Endothelial cell of umbilical vein (primary cell): Measurements from ENCODE around the gene AKR1C4. TPM values are rescaled to one million over a fixed set of nuclear protein-coding genes. Genes with fewer than 3 reads are reported as not detected.

Experiments used
- Bru-seq: library from RNA; stranded (reverse); fragments of 400-500 nt; gene quantifications from one replicate; lab custom pipeline; 2021; lab: Mats Ljungman, UMichigan
- BruChase-seq, 2 experiments: library from RNA; stranded (reverse); fragments of 400-500 nt; gene quantifications; one replicate each; lab custom pipeline; 2021; lab: Mats Ljungman, UMichigan
- BruUV-seq: library from RNA; stranded (reverse); fragments of 400-500 nt; replicated peaks from 2 replicates; lab custom pipeline; 2021; lab: Mats Ljungman, UMichigan
- CTCF ChIA-PET: fragments of 300-600, 350-600 bp; sonication (Branson Sonifier 250); formaldehyde crosslinking; loops from one replicate; lab custom pipeline; 2021; ENCODE audit warnings: antibody characterized with exemption, inconsistent platforms; lab: Charles Lee
- POLR2A ChIA-PET: fragments of 300-600, 350-600 bp; sonication (Branson Sonifier 250); formaldehyde crosslinking; loops from one replicate; lab custom pipeline; 2021; ENCODE audit warnings: antibody characterized with exemption, inconsistent platforms; lab: Charles Lee
- DNase-seq: peaks from one replicate; pipeline ENCODE4 v3.0.0-alpha.2; 2011; ENCODE audit warnings: low read depth, low spot score
- FAIRE-seq: peaks from 2 replicates; lab custom pipeline; 2011; peaks lifted over from hg19 to GRCh38; lab: Jason Lieb, UNC
- H2AFZ ChIP-seq: 2 replicates; pipeline ENCODE4 v1.6.0; 2012; ENCODE audit warnings: low read depth, low read length, control low read depth, inconsistent platforms
- H3K27ac ChIP-seq: 2 replicates; pipeline ENCODE4 v1.5.1; 2011; ENCODE audit warnings: low read depth, mild to moderate bottlenecking, control low read depth, low read length, moderate library complexity; ENCODE audit not compliant: insufficient read depth
- H3K27me3 ChIP-seq, 2 experiments: 2 replicates each; pipeline versions ENCODE4 v1.6.0 to v1.6.1; 2011; ENCODE audit warnings: low read length in 2 of 2, mixed read lengths in 1 of 2; ENCODE audit not compliant: control insufficient read depth in 2 of 2, insufficient read depth in 2 of 2
- H3K36me3 ChIP-seq, 2 experiments: 2 replicates in 1 of 2; 3 replicates in 1 of 2; pipeline ENCODE4 v1.5.1; 2011; ENCODE audit warnings: low read length in 2 of 2, mild to moderate bottlenecking in 1 of 2, moderate library complexity in 1 of 2; ENCODE audit not compliant: control insufficient read depth in 2 of 2, insufficient read depth in 2 of 2; ENCODE audit errors: extremely low read depth in 1 of 2
- H3K4me1 ChIP-seq: 3 replicates; pipeline ENCODE4 v1.5.1; 2011; ENCODE audit warnings: mild to moderate bottlenecking, low read length; ENCODE audit not compliant: control insufficient read depth, insufficient read depth; ENCODE audit errors: extremely low read depth
- H3K4me2 ChIP-seq: 2 replicates; pipeline ENCODE4 v1.6.1; 2011; ENCODE audit warnings: low read length, control low read depth, mixed read lengths; ENCODE audit not compliant: insufficient read depth
- H3K4me3 ChIP-seq, 3 experiments: fragments of 200-600 bp in 1 of 3; sonication (generic), shearing (Covaris generic) in 1 of 3; replicated peaks in 1 of 3; 2 replicates each; pipeline ENCODE4 v1.5.1; 2011 to 2016; ENCODE audit warnings: control low read depth in 3 of 3, low read length in 3 of 3, mild to moderate bottlenecking in 2 of 3, inconsistent platforms in 1 of 3, low read depth in 1 of 3, moderate library complexity in 1 of 3; ENCODE audit not compliant: insufficient read depth in 1 of 3
- H3K79me2 ChIP-seq: 2 replicates; pipeline ENCODE4 v1.6.0; 2012; ENCODE audit warnings: low read length, inconsistent platforms; ENCODE audit not compliant: control insufficient read depth, insufficient read depth
- H3K9ac ChIP-seq: replicated peaks from 2 replicates; pipeline ENCODE3; 2011; ENCODE audit warnings: low read length, control low read depth; ENCODE audit not compliant: insufficient read depth; ENCODE audit errors: extremely low read depth
- H3K9me1 ChIP-seq: replicated peaks from 3 replicates; pipeline ENCODE4 v1.6.0; 2011; ENCODE audit warnings: mild to moderate bottlenecking, low read length; ENCODE audit not compliant: control insufficient read depth, insufficient read depth; ENCODE audit errors: extremely low read depth
- H3K9me3 ChIP-seq: replicated peaks from 2 replicates; pipeline ENCODE4 v1.5.1; 2012; ENCODE audit warnings: low read length, inconsistent platforms; ENCODE audit not compliant: control insufficient read depth, insufficient read depth
- H4K20me1 ChIP-seq: replicated peaks from 2 replicates; pipeline ENCODE3; 2011; ENCODE audit warnings: mild to moderate bottlenecking, low read length; ENCODE audit not compliant: control insufficient read depth, insufficient read depth; ENCODE audit errors: extremely low read depth
- EZH2 ChIP-seq: IDR thresholded peaks from 2 replicates; pipeline ENCODE4 v1.6.1; 2012; ENCODE audit warnings: borderline replicate concordance, low read depth, mild to moderate bottlenecking, moderate library complexity, low read length, inconsistent platforms; ENCODE audit not compliant: severe bottlenecking
- FOS ChIP-seq: IDR thresholded peaks from 2 replicates; pipeline ENCODE4 v1.6.1; 2011; ENCODE audit warnings: mild to moderate bottlenecking, low read length, moderate library complexity, borderline replicate concordance; ENCODE audit not compliant: insufficient read depth
- GATA2 ChIP-seq: IDR thresholded peaks from 2 replicates; pipeline ENCODE4 v1.7.0; 2011; ENCODE audit warnings: low read depth, mild to moderate bottlenecking, moderate library complexity, mixed read lengths, low read length; ENCODE audit not compliant: insufficient read length, insufficient read depth
- JUN ChIP-seq: IDR thresholded peaks from 2 replicates; pipeline ENCODE4 v1.6.1; 2011; ENCODE audit warnings: borderline replicate concordance, low read depth; ENCODE audit not compliant: insufficient read length, insufficient read depth
- MYC ChIP-seq: IDR thresholded peaks from one replicate; pipeline ENCODE4 v1.6.1; 2011; ENCODE audit warnings: mild to moderate bottlenecking, low read depth, low read length
- POLR2A ChIP-seq: IDR thresholded peaks from 2 replicates; pipeline ENCODE4 v1.6.1; 2012; ENCODE audit warnings: low read depth, mild to moderate bottlenecking, control low read depth, low read length
- POLR2AphosphoS5 ChIP-seq: IDR thresholded peaks from 2 replicates; pipeline ENCODE4 v1.6.1; 2012; ENCODE audit warnings: low read depth, mild to moderate bottlenecking, control low read depth, low read length, moderate library complexity; ENCODE audit not compliant: insufficient read depth
- dilution Hi-C: fragments of 300-500 bp; cut with MboI; formaldehyde crosslinking; loops from one replicate; pipeline ENCODE4 v1.15.0; 2019; ENCODE audit warnings: low sequenced_read_pairs; ENCODE audit not compliant: extremely low pct_ligation_motif_present
- intact Hi-C: fragments of 100-400 bp; cut with micrococcal nuclease; formaldehyde crosslinking; loops from one replicate; pipeline ENCODE4 v1.10.0; 2022
- long read RNA-seq: library from polyadenylated mRNA; stranded (forward); transcript quantifications from one replicate; pipeline ENCODE4 v2.0.0, GENCODE V29; 2021
- polyA minus RNA-seq, 3 experiments: library from RNA; depleted of rRNA, polyadenylated mRNA; stranded (reverse); fragments of >200 nt; gene quantifications; 1 replicate in 1 of 3; 2 replicates in 2 of 3; pipeline ENCODE4 v1.2.3, GENCODE V29; 2011
- polyA plus RNA-seq, 4 experiments: library from polyadenylated mRNA; depleted of rRNA in 3 of 4; stranded (reverse) in 3 of 4; unstranded in 1 of 4; fragments of >200 nt; gene quantifications; 2 replicates each; pipeline versions ENCODE4 v1.2.1 to v1.2.3, GENCODE V29; 2011 to 2012; ENCODE audit warnings: missing spikeins in 1 of 4
- total RNA-seq: library from RNA; stranded (reverse); gene quantifications from 2 replicates; pipeline ENCODE4 v1.2.3, GENCODE V29; 2021
- TF ChIP-seq, protein P1 (sequence below), 2 donors: IDR thresholded peaks; 1 replicate in 1 of 2; 2 replicates in 1 of 2; pipeline ENCODE4 v1.5.1; 2011; ENCODE audit warnings: low read length in 2 of 2, mild to moderate bottlenecking in 2 of 2, moderate library complexity in 2 of 2, control low read depth in 1 of 2, inconsistent platforms in 1 of 2, low read depth in 1 of 2; ENCODE audit not compliant: insufficient read depth in 1 of 2; ENCODE audit errors: extremely low read depth in 1 of 2
- TF ChIP-seq, protein P2 (sequence below): IDR thresholded peaks from 2 replicates; pipeline ENCODE4 v1.6.1; 2011; ENCODE audit not compliant: insufficient read depth, insufficient read length

AKR1C4 gene
- total RNA-seq (not detected in 2 replicates), polyA plus RNA-seq (not detected in 2 replicates), polyA minus RNA-seq (not detected in 2 replicates), Bru-seq, nascent RNA (not detected), BruChase-seq, experiment 1, labeled RNA remaining after a 6-hour chase (not detected), BruChase-seq, experiment 2, labeled RNA remaining after a 2-hour chase (not detected)
- not detected in 2 replicates for polyA plus RNA-seq (2011; cell fraction: cytosol; rRNA removed)
- not detected in 2 replicates for polyA plus RNA-seq (2011; cell fraction: nucleus; rRNA removed)
- polyA plus RNA-seq (2012) = not detected in 2 replicates
- not detected for polyA minus RNA-seq (2011; cell fraction: cytosol; rRNA and poly(A)+ RNA removed)
- not detected in 2 replicates for polyA minus RNA-seq (2011; cell fraction: nucleus; rRNA and poly(A)+ RNA removed)
- long read RNA-seq = 0 reads

DNA sequence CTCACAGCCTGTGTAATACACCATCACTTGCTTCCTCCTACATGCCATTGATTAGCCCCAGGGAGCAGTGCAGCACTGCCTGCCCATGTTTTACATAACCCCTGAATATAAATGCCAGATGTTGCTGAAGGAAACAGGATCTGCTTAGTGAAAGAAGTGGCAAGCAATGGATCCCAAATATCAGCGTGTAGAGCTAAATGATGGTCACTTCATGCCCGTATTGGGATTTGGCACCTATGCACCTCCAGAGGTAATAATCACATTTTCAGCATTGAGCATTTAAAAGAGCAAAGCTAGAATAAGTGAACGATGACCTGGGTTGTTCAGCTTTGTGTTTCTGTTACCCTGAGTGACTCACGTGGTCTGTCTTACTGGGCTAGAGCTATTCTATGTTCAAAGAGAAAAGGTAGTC is at the start of gene AKR1C4:
AKR1C4 (plus strand) TSS at position 136 of the 412 bp plus-strand sequence; CDS start at position 167, 31 bp downstream.
- Histone ChIP-seq H4K20me1 (no peaks in the 10 kb centered on the region), H3K27me3 (no peaks in the 10 kb centered on the region), H3K9ac (no peak within 1 kb of the TSS), H3K9me3 (no peaks in the 10 kb centered on the region), H3K79me2 (no peaks in the 10 kb centered on the region), H3K4me3 (no peak within 1 kb of the TSS), H3K4me1 (no peaks in the 10 kb centered on the region), H3K9me1 (no peaks in the 10 kb centered on the region), H3K36me3 (no peaks in the 10 kb centered on the region), H2AFZ (no peak within 1 kb of the TSS), H3K4me2 (no peak within 1 kb of the TSS), H3K27ac (no peak within 1 kb of the TSS)
- TF ChIP-seq, protein P1, sequence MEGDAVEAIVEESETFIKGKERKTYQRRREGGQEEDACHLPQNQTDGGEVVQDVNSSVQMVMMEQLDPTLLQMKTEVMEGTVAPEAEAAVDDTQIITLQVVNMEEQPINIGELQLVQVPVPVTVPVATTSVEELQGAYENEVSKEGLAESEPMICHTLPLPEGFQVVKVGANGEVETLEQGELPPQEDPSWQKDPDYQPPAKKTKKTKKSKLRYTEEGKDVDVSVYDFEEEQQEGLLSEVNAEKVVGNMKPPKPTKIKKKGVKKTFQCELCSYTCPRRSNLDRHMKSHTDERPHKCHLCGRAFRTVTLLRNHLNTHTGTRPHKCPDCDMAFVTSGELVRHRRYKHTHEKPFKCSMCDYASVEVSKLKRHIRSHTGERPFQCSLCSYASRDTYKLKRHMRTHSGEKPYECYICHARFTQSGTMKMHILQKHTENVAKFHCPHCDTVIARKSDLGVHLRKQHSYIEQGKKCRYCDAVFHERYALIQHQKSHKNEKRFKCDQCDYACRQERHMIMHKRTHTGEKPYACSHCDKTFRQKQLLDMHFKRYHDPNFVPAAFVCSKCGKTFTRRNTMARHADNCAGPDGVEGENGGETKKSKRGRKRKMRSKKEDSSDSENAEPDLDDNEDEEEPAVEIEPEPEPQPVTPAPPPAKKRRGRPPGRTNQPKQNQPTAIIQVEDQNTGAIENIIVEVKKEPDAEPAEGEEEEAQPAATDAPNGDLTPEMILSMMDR (IDR thresholded peaks at IDR 0.05; ENCODE audit: extremely low read depth in 1 of 2, insufficient read depth in 1 of 2, low read depth in 1 of 2, low read length in 2 of 2) = no peak
- no peak for TF ChIP-seq GATA2
- TF ChIP-seq, protein P2, sequence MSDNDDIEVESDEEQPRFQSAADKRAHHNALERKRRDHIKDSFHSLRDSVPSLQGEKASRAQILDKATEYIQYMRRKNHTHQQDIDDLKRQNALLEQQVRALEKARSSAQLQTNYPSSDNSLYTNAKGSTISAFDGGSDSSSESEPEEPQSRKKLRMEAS = no peak
- TF ChIP-seq JUN = no peak
- no peak for TF ChIP-seq MYC
- no peak for TF ChIP-seq POLR2AphosphoS5
- TF ChIP-seq POLR2A = no peak
- no peak for TF ChIP-seq EZH2
- no peak for TF ChIP-seq FOS
- no TSS peak for BruUV-seq
- ChIA-PET CTCF (interaction anchor here (1.1 to 1.8 kb wide), 2 partner anchors 10 to 27 kb away, joined by 3 to 4 read pairs; no protein-coding TSS in a partner anchor), POLR2A (no interaction called here)
- intact Hi-C loops = no loop called here
- no peak for FAIRE-seq
- dilution Hi-C loops = no loop called here
- DNase-seq = no peak
